ENCODE data around the gene KCTD17. TPM values are rescaled to one million over a fixed set of nuclear protein-coding genes. Genes with fewer than 3 reads are reported as not detected.

KCTD17 gene
- total RNA-seq, 4 donors from 2014 or later: 0.59 to 31.7 (median 15.4) TPM

- Histone ChIP-seq H3K36me3 (no peaks in the 10 kb centered on the region), H3K27ac (no peak overlapping the region), H3K4me3 (no peak overlapping the region), H3K4me1 (peaks cover 0 to 6% of the 10 kb centered on the region in 2 donors), H3K27me3 (no peaks in the 10 kb centered on the region), H3K9me3 (no peaks in the 10 kb centered on the region)
- intact Hi-C loops (cut with DNase I; ENCODE audit: low total_unique reads): no loop called here
- TF ChIP-seq CTCF (IDR thresholded peaks at IDR 0.05): no peak
- DNase-seq: no peak
These were observed 27.0 kb upstream of the KCTD17 start for GRCh38 chr22:37024339-37025157.

GRCh38 chr22:37025500-37026070 is 26.0 kb upstream of the KCTD17 start:
- H3K36me3 ChIP-seq: no peaks in the 10 kb centered on the region
- no peaks in the 10 kb centered on the region for H3K27me3 ChIP-seq
- H3K27ac ChIP-seq: no peak overlapping the region
- no peak overlapping the region for H3K4me3 ChIP-seq
- H3K9me3 ChIP-seq: no peaks in the 10 kb centered on the region
- TF ChIP-seq CTCF (IDR thresholded peaks at IDR 0.05): no peak
- TF ChIP-seq POLR2A (IDR thresholded peaks at IDR 0.05): no peak
- intact Hi-C loops (cut with DNase I; ENCODE audit: low total_unique reads): no loop called here
- H3K4me1 ChIP-seq: peaks cover 0 to 6% of the 10 kb centered on the region in 2 donors
- no peak for DNase-seq

GRCh38 chr22:37026325-37026724 is 25.2 kb upstream of the KCTD17 start:
- H3K4me3 ChIP-seq: no peak overlapping the region
- H3K4me1 ChIP-seq: peaks cover 0 to under 1% of the 10 kb centered on the region in 2 donors
- H3K27ac ChIP-seq: no peak overlapping the region
- DNase-seq: no peak
- TF ChIP-seq POLR2A (IDR thresholded peaks at IDR 0.05): no peak
- no peak for TF ChIP-seq CTCF (IDR thresholded peaks at IDR 0.05)
- H3K9me3 ChIP-seq: no peaks in the 10 kb centered on the region
- H3K27me3 ChIP-seq: no peaks in the 10 kb centered on the region
- intact Hi-C loops (cut with DNase I; ENCODE audit: low total_unique reads): no loop called here
- no peaks in the 10 kb centered on the region for H3K36me3 ChIP-seq

GRCh38 chr22:37027556-37027955 is 24.0 kb upstream of the KCTD17 start:
- Histone ChIP-seq H3K36me3 (no peaks in the 10 kb centered on the region), H3K4me1 (no peaks in the 10 kb centered on the region), H3K27me3 (no peaks in the 10 kb centered on the region), H3K4me3 (no peak overlapping the region), H3K27ac (no peak overlapping the region), H3K9me3 (no peaks in the 10 kb centered on the region)
- intact Hi-C loops (cut with DNase I; ENCODE audit: low total_unique reads): no loop called here
- no peak for DNase-seq
- TF ChIP-seq CTCF (IDR thresholded peaks at IDR 0.05): no peak
- TF ChIP-seq POLR2A (IDR thresholded peaks at IDR 0.05): no peak
